HUES64 (cell line): ENCODE results near the gene PRPSAP1.
"Not testable (repeated sequence)": the region's sequence is repeated elsewhere in the genome, so short reads cannot be mapped to it uniquely, and the experiment has no call there.

ENCODE experiments used
- H3K27ac ChIP-seq: 2 replicates; pipeline ENCODE4 v1.7.0; 2013; ENCODE audit warnings: low read depth, low read length, inconsistent platforms
- H3K27me3 ChIP-seq: 2 replicates; pipeline ENCODE4 v1.6.1; 2013; ENCODE audit warnings: mild to moderate bottlenecking, low read length; ENCODE audit not compliant: insufficient read depth
- H3K36me3 ChIP-seq: 2 replicates; pipeline ENCODE4 v1.6.1; 2013; ENCODE audit warnings: mild to moderate bottlenecking, low read length; ENCODE audit not compliant: insufficient read depth
- H3K4me1 ChIP-seq: 2 replicates; pipeline ENCODE4 v1.6.1; 2013; ENCODE audit warnings: mild to moderate bottlenecking, low read length, moderate library complexity; ENCODE audit not compliant: insufficient read depth
- H3K4me3 ChIP-seq: 2 replicates; pipeline ENCODE4 v1.5.1; 2013; ENCODE audit warnings: mild to moderate bottlenecking, low read length, moderate library complexity
- H3K9ac ChIP-seq: 2 replicates; pipeline ENCODE4 v1.6.1; 2013; ENCODE audit warnings: mild to moderate bottlenecking, low read depth, low read length
- H3K9me3 ChIP-seq: 2 replicates; pipeline ENCODE4 v1.6.1; 2013; ENCODE audit warnings: low read depth, low read length; ENCODE audit not compliant: insufficient read depth
- WGBS: fragments of 150-250, 120-280 bp; methylation state at CpG from one replicate; pipeline ENCODE4 v1.1.7; 2013; ENCODE audit warnings: missing lambda C conversion rate; 5-methylcytosine and 5-hydroxymethylcytosine counted together

PRPSAP1 gene

GRCh38 chr17:76368545-76368944, 14.8 kb upstream of the PRPSAP1 start:
- peaks cover 4% of the 10 kb centered on the region; the same call in 1 of the 2 replicates for H3K4me1 ChIP-seq
- H3K4me3 ChIP-seq: no peak overlapping the region
- WGBS: 87% methylated on average over 11 of the region's 11 CpGs
- H3K27ac ChIP-seq: no peak overlapping the region
- no peak overlapping the region for H3K9ac ChIP-seq
- H3K36me3 ChIP-seq: no peaks in the 10 kb centered on the region
- no peaks in the 10 kb centered on the region for H3K27me3 ChIP-seq
- H3K9me3 ChIP-seq: no peaks in the 10 kb centered on the region

GRCh38 chr17:76367642-76368041, 13.9 kb upstream of the PRPSAP1 start:
- Histone ChIP-seq H3K9ac (no peak overlapping the region), H3K27me3 (no peaks in the 10 kb centered on the region), H3K9me3 (no peaks in the 10 kb centered on the region), H3K4me1 (peaks cover 4% of the 10 kb centered on the region; the same call in 1 of the 2 replicates), H3K4me3 (no peak overlapping the region), H3K36me3 (no peaks in the 10 kb centered on the region), H3K27ac (no peak overlapping the region)
- WGBS: 75% methylated on average over 6 of the region's 6 CpGs

GRCh38 chr17:76366247-76366646, 12.5 kb upstream of the PRPSAP1 start:
- no peak overlapping the region for H3K27ac ChIP-seq
- H3K4me3 ChIP-seq: no peak overlapping the region

GRCh38 chr17:76365256-76365903, 11.7 kb upstream of the PRPSAP1 start:
- 63% methylated on average over 10 of the region's 12 CpGs for WGBS
- no peak overlapping the region for H3K27ac ChIP-seq
- H3K36me3 ChIP-seq: no peaks in the 10 kb centered on the region
- H3K9ac ChIP-seq: no peak overlapping the region
- H3K4me3 ChIP-seq: no peak overlapping the region
- H3K9me3 ChIP-seq: no peaks in the 10 kb centered on the region
- no peaks in the 10 kb centered on the region for H3K27me3 ChIP-seq
- peaks cover 4% of the 10 kb centered on the region; the same call in 1 of the 2 replicates for H3K4me1 ChIP-seq

More at GRCh38 chr17:76366247-76366646, 12.5 kb upstream of the PRPSAP1 start:
- WGBS: 100% methylated on average over 3 of the region's 3 CpGs
- peaks cover 4% of the 10 kb centered on the region; the same call in 1 of the 2 replicates for H3K4me1 ChIP-seq
- no peaks in the 10 kb centered on the region for H3K36me3 ChIP-seq
- H3K9ac ChIP-seq: no peak overlapping the region
- H3K9me3 ChIP-seq: no peaks in the 10 kb centered on the region
- no peaks in the 10 kb centered on the region for H3K27me3 ChIP-seq

- Histone ChIP-seq H3K9me3 (no peaks in the 10 kb centered on the region), H3K36me3 (no peaks in the 10 kb centered on the region), H3K27ac (no peak overlapping the region), H3K27me3 (no peaks in the 10 kb centered on the region), H3K9ac (no peak overlapping the region), H3K4me1 (peaks cover 4% of the 10 kb centered on the region; the same call in 1 of the 2 replicates), H3K4me3 (no peak overlapping the region)
- 94% methylated on average over 11 of the region's 11 CpGs for WGBS
These were observed 9.6 kb upstream of the PRPSAP1 start for GRCh38 chr17:76363107-76363842.

GRCh38 chr17:76360461-76360860, 6.7 kb upstream of the PRPSAP1 start:
- Histone ChIP-seq H3K27me3 (no peaks in the 10 kb centered on the region), H3K27ac (no peak overlapping the region), H3K36me3 (no peaks in the 10 kb centered on the region), H3K9ac (no peak overlapping the region), H3K4me3 (no peak overlapping the region), H3K9me3 (no peaks in the 10 kb centered on the region), H3K4me1 (no peaks in the 10 kb centered on the region)
- WGBS: 96% methylated on average over 1 of the region's 2 CpGs

- H3K4me3 ChIP-seq, H3K4me1 ChIP-seq, H3K36me3 ChIP-seq, H3K27me3 ChIP-seq, H3K9me3 ChIP-seq, H3K9ac ChIP-seq, H3K27ac ChIP-seq: not testable (repeated sequence)
- WGBS: 89% methylated on average over 6 of the region's 6 CpGs
These were observed 6.1 kb upstream of the PRPSAP1 start for GRCh38 chr17:76359776-76360175.

GRCh38 chr17:76359375-76359774, 5.7 kb upstream of the PRPSAP1 start:
- Histone ChIP-seq H3K4me3 (no peak overlapping the region), H3K27me3 (no peaks in the 10 kb centered on the region), H3K9me3 (no peaks in the 10 kb centered on the region), H3K9ac (no peak overlapping the region), H3K4me1 (peaks cover 3% of the 10 kb centered on the region; the same call in 1 of the 2 replicates), H3K36me3 (no peaks in the 10 kb centered on the region), H3K27ac (no peak overlapping the region)
- 91% methylated on average over 6 of the region's 6 CpGs for WGBS

- WGBS: 80% methylated on average over 6 of the region's 6 CpGs
- H3K9ac ChIP-seq: no peak overlapping the region
- peaks cover 3% of the 10 kb centered on the region; the same call in 1 of the 2 replicates for H3K4me1 ChIP-seq
These were observed 4.0 kb upstream of the PRPSAP1 start for GRCh38 chr17:76357597-76358158.

GRCh38 chr17:76356803-76357456, 3.2 kb upstream of the PRPSAP1 start:
- WGBS: 89% methylated on average over 12 of the region's 12 CpGs
- no peaks in the 10 kb centered on the region for H3K36me3 ChIP-seq
- H3K27ac ChIP-seq: no peak overlapping the region
- no peak overlapping the region for H3K9ac ChIP-seq
- H3K9me3 ChIP-seq: no peaks in the 10 kb centered on the region
- no peak overlapping the region for H3K4me3 ChIP-seq
- peaks cover 3% of the 10 kb centered on the region; the same call in 1 of the 2 replicates for H3K4me1 ChIP-seq
- no peaks in the 10 kb centered on the region for H3K27me3 ChIP-seq

More at GRCh38 chr17:76357597-76358158, 4.0 kb upstream of the PRPSAP1 start:
- Histone ChIP-seq H3K27me3 (no peaks in the 10 kb centered on the region), H3K4me3 (no peak overlapping the region), H3K9me3 (no peaks in the 10 kb centered on the region), H3K27ac (no peak overlapping the region), H3K36me3 (no peaks in the 10 kb centered on the region)
